Activated T-cell treated with anti-CD3 and anti-CD28 coated beads, Interleukin-2, amount 50 U/mL, for 4 hours (primary cell): ENCODE results near the gene SLC25A10. TPM values are rescaled to one million over a fixed set of nuclear protein-coding genes. Genes with fewer than 3 reads are reported as not detected.
A peak's percentile ranks its signal among the peaks of the same experiment; 100 is the strongest.

Experiments
- ATAC-seq, 2 donors: fragments of 200-7000 bp; cut with Tn5 transposase; one replicate each; pipeline ENCODE4 v1.10.0; 2021
- DNase-seq: peaks from one replicate; pipeline ENCODE4 v3.0.0-alpha.2; 2020
- H3K27me3 Mint-ChIP-seq: one replicate; pipeline ENCODE4 v1.8.0; 2021; ENCODE audit warnings: low read depth, mixed read lengths
- H3K36me3 Mint-ChIP-seq: one replicate; pipeline ENCODE4 v1.8.0; 2022; ENCODE audit warnings: mixed read lengths; ENCODE audit not compliant: insufficient read depth
- H3K4me1 Mint-ChIP-seq: one replicate; pipeline ENCODE4 v1.8.0; 2021; ENCODE audit warnings: low read depth, mixed read lengths
- H3K4me3 Mint-ChIP-seq: one replicate; pipeline ENCODE4 v1.8.0; 2021; ENCODE audit warnings: mild to moderate bottlenecking, moderate library complexity, mixed read lengths
- H3K9me3 Mint-ChIP-seq: one replicate; pipeline ENCODE4 v1.8.0; 2021; ENCODE audit warnings: mixed read lengths
- total RNA-seq, 3 donors: library from RNA; stranded (reverse); gene quantifications; one replicate each; pipeline ENCODE4 v1.2.1, GENCODE V29; 2021

SLC25A10 gene
- total RNA-seq, 3 donors from 2014 or later = 29.9 to 47.8 (median 38.8) TPM

GRCh38 chr17:81706757-81707624 lies 5.1 kb upstream of the SLC25A10 start:
- Mint-ChIP-seq H3K4me1 (peaks cover 26% of the 10 kb centered on the region), H3K4me3 (no peak overlapping the region)
- no peak for DNase-seq

GRCh38 chr17:81707725-81708646 lies 4.1 kb upstream of the SLC25A10 start:
- Mint-ChIP-seq H3K4me3 (no peak overlapping the region), H3K27me3 (no peaks in the 10 kb centered on the region), H3K9me3 (no peaks in the 10 kb centered on the region), H3K4me1 (peaks cover 25% of the 10 kb centered on the region), H3K36me3 (peaks cover 20% of the 10 kb centered on the region)
- ATAC-seq = no peak
- DNase-seq = no peak

More at GRCh38 chr17:81706757-81707624, 5.1 kb upstream of the SLC25A10 start:
- no peaks in the 10 kb centered on the region for H3K9me3 Mint-ChIP-seq
- H3K27me3 Mint-ChIP-seq = no peaks in the 10 kb centered on the region
- ATAC-seq = no peak
- peaks cover 20% of the 10 kb centered on the region for H3K36me3 Mint-ChIP-seq

- ATAC-seq (no peak), DNase-seq (no peak)
- no peak overlapping the region for H3K4me3 Mint-ChIP-seq
- H3K4me1 Mint-ChIP-seq = peaks cover 25% of the 10 kb centered on the region
- H3K27me3 Mint-ChIP-seq = no peaks in the 10 kb centered on the region
- H3K36me3 Mint-ChIP-seq = peaks cover 20% of the 10 kb centered on the region
- H3K9me3 Mint-ChIP-seq = no peaks in the 10 kb centered on the region
Measured at GRCh38 chr17:81708739-81709185, 3.3 kb upstream of the SLC25A10 start.

GRCh38 chr17:81710514-81711308 lies 1.4 kb upstream of the SLC25A10 start:
- Mint-ChIP-seq H3K36me3 (peaks cover 10% of the 10 kb centered on the region), H3K4me1 (peaks cover 18% of the 10 kb centered on the region), H3K27me3 (no peaks in the 10 kb centered on the region), H3K4me3 (peak overlapping the region; percentile 76), H3K9me3 (no peaks in the 10 kb centered on the region)
- ATAC-seq (no peak), DNase-seq (peak; percentile 3)

- Mint-ChIP-seq H3K27me3 (no peaks in the 10 kb centered on the region), H3K36me3 (peaks cover 3% of the 10 kb centered on the region), H3K9me3 (no peaks in the 10 kb centered on the region), H3K4me3 (peak overlapping the region; percentile 81), H3K4me1 (peaks cover 18% of the 10 kb centered on the region)
- ATAC-seq (peak; percentile 12 to 14), DNase-seq (no peak)
Measured at GRCh38 chr17:81712468-81713003, 452 bp downstream of the SLC25A10 start.

GRCh38 chr17:81713004-81713555 lies 996 bp downstream of the SLC25A10 start:
- Mint-ChIP-seq H3K4me3 (peak overlapping the region; percentile 81), H3K36me3 (peaks cover 3% of the 10 kb centered on the region), H3K27me3 (no peaks in the 10 kb centered on the region), H3K4me1 (peaks cover 18% of the 10 kb centered on the region), H3K9me3 (no peaks in the 10 kb centered on the region)
- no peak for DNase-seq
- ATAC-seq = no peak

- ATAC-seq = no peak
- Mint-ChIP-seq H3K4me1 (peaks cover 18% of the 10 kb centered on the region), H3K9me3 (no peaks in the 10 kb centered on the region), H3K27me3 (no peaks in the 10 kb centered on the region), H3K36me3 (peaks cover 2% of the 10 kb centered on the region), H3K4me3 (peak overlapping the region; percentile 81)
- DNase-seq = no peak
Measured at GRCh38 chr17:81713556-81714411, 1.7 kb downstream of the SLC25A10 start.

GRCh38 chr17:81714412-81715106 lies 2.5 kb downstream of the SLC25A10 start:
- Mint-ChIP-seq H3K4me3 (no peak overlapping the region), H3K9me3 (no peaks in the 10 kb centered on the region), H3K4me1 (peaks cover 18% of the 10 kb centered on the region), H3K36me3 (no peaks in the 10 kb centered on the region), H3K27me3 (no peaks in the 10 kb centered on the region)
- ATAC-seq = no peak
- DNase-seq = no peak

GRCh38 chr17:81715107-81715871 lies 3.2 kb downstream of the SLC25A10 start:
- Mint-ChIP-seq H3K36me3 (no peaks in the 10 kb centered on the region), H3K27me3 (no peaks in the 10 kb centered on the region), H3K4me1 (peaks cover 16% of the 10 kb centered on the region), H3K4me3 (no peak overlapping the region), H3K9me3 (no peaks in the 10 kb centered on the region)
- no peak for ATAC-seq
- DNase-seq = no peak

- no peak for DNase-seq
- no peak overlapping the region for H3K4me3 Mint-ChIP-seq
- ATAC-seq = no peak
- H3K36me3 Mint-ChIP-seq = no peaks in the 10 kb centered on the region
- H3K9me3 Mint-ChIP-seq = no peaks in the 10 kb centered on the region
- peaks cover 9% of the 10 kb centered on the region for H3K4me1 Mint-ChIP-seq
- no peaks in the 10 kb centered on the region for H3K27me3 Mint-ChIP-seq
Measured at GRCh38 chr17:81715872-81716673, 4.0 kb downstream of the SLC25A10 start.

- Mint-ChIP-seq H3K36me3 (no peaks in the 10 kb centered on the region), H3K4me1 (peaks cover 5% of the 10 kb centered on the region), H3K4me3 (no peak overlapping the region), H3K9me3 (no peaks in the 10 kb centered on the region), H3K27me3 (no peaks in the 10 kb centered on the region)
- no peak for ATAC-seq
- no peak for DNase-seq
Measured at GRCh38 chr17:81716674-81716996, 4.6 kb downstream of the SLC25A10 start.
